ENCODE measurements around the gene COG8.

Gene COG8

GRCh38 chr16:69344171-69344570 lies 4.8 kb upstream of the COG8 start:
- no peak for DNase-seq

DNA sequence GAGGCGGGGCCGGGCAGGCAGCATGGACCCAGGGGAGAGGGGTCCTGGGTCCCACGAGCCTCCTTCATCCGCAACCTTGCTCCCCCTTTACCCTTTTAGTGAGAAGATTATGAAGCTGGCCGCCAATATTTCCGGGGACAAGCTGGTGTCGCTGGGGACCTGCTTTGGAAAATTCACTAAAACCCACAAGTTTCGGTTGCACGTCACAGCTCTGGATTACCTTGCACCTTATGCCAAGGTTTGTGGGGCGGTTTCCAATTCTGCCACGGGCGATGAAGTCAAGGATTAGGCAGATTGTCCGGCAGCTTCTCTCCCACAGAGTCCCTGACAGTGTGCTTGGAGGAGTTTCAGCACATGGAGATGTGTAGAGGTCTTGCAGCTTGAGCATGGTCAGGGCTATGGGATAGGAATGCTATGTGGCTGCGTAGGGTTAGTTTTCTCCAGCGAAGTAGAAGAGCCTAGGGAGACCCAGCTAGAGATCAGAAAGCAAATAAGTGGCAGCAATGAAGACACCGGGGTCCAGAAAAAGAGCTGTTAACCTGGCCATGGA lies 806 bp upstream of the COG8 start:
- DNase-seq = no peak

DNA sequence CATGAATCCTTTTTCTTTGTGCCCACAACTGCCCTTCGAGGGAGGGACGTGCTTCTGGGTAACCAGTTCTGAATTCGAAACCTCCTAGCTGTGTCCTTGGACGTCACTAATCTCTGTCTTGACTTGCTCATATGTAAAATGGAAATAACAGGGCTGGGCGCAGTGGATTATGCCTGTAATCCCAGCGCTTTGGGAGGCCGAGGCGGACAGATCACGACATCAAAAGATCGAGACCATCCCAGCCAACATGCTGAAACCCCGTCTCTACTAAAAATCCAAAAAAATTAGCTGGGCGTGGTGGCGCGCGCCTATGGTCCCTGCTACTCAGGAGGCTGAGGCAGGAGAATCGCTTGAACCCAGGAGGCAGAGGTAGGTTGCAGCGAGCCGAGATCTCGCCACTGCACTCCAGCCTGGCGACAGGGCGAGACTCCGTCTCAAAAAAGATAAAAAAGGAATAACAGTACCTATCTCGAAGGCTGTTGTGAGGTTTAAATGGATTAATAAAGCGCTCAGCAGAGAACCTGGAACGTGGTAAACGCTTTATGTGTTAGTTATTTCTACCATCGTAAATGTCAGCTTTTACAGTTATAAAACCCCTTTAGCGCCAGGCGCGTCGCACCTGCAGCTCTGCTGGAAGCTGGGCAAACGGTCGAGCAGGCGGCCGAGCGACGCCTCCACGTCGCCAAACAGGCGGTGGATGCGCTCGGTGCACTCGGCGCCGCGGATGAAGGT lies 641 bp downstream of the COG8 start:
- DNase-seq = no peak

- DNase-seq = no peak
These were observed 4.7 kb downstream of the COG8 start for GRCh38 chr16:69334696-69335095.

DNA sequence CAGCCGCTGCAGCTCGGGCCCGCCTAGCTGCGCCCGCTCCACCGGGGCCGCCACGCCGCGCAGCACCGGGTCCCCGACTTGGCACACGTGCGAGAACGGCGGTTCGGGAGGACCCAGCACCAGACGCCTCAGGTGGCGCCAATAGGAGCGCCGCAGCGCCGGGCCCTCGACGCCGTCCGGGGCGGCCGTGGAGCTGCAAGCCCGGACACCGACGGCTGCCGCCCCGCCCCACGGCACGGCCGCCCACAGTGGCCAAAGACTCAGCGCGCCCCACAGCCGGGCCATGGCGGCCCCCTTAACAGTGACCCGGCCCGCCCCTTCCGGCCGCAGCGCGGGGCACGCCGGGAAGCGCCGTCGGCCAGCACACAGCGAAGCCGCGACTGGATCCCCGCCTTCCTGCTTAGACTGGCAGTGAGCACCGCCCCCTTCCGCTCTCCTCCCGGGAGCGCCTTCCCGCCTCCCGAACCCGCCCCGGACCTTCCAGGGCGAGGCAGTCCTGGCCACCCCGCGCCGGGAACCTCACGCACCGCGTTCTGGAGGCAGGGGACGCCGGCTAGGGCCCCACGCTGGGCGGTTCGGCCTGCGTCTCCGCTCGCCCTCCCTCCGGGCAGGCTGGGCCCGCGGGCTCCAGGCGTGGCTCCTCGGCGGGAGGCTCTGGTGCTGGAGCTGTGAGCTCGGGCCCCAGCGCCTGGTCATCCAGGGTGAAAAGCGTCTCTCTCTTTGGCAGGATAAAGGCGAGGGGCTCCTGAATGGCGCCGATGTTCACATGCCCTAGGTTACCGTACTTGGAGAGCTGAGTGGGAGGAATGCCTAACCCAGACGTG lies 8.9 kb downstream of the COG8 start, which contains the start of gene PDF:
PDF (minus strand) TSS at position 303 of the 824 bp plus-strand sequence; CDS start at position 285, 18 bp downstream.
- peak; percentile 76 for DNase-seq

DNA sequence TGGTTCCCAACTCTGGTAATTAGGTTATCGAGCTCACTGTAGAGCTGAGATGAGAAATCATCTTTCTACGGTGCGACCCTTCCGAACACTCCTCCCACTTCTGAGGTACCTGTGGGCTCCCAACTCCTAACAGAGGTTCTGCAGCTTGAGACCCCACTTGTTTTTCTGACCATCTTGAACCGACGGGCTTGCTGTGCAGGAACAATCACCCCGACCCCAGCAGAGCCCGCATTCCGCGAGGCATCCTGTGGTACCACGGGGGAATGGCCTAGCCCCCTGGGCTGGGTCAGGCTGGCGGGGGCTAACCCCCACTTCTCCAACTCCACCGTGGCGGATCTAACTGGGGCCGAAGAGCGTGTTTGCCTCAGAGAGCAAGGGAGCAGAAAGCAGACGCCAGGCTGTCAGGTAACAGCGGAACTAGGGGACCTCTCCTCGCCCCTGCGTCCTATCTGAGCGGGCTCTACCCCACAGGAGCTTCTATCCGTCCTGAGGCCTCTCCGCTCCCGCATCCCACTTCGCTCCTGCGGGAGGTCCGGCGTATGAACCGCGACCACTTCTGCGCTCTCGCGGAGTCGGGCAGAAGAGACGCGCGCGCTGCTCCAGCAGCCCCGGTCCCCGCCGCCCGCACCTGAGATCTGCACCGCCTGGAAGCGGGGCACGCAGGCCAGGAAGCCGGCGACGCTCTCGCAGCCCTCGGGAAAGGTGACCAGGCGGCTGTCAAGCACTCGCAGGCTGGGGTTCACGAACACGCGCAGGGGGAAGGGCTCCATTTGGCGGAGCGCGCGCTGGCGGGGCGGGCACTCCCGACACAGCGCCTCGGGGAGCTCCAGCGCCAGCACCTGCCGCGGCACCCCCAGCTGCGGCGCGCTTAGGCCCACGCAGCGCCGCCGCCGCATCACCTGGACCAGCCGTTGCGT lies 9.7 kb downstream of the COG8 start:
- no peak for DNase-seq

GRCh38 chr16:69328854-69329316 lies 10.5 kb downstream of the COG8 start:
- DNase-seq = no peak

DNA sequence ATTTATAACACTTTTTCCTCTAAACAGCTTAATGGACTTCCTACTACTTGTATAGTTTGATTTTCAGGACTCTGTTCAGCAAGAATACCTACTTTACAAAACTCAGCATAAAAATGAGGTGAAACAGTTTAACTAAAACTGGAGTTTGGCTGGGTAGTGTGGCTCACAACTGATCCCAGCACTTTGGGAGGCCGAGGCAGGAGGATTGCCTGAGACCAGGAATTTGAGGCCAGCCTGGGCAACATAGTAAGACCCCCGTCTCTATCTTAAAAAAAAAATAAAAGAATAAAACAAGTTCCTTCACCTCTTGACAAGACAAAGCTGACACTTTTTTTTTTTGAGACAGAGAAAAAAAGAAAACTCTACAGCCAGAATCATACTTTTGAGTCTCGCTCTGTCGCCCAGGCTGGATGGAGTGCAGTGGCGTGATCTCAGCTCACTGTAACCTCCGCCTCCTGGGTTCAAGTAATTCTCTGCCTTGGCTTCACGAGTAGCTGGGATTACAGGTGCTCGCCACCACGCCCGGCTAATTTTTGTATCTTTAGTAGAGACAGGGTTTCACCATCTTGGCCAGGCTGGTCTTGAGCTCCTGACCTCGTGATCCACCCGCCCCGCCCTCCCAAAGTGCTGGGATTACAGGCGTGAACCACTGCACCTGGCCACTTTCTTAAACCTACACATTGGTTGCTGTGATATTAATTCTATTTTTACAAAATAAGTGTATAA lies 11.6 kb downstream of the COG8 start:
- no peak for DNase-seq

GRCh38 chr16:69326172-69326873 lies 13.0 kb downstream of the COG8 start:
- DNase-seq = no peak

DNA sequence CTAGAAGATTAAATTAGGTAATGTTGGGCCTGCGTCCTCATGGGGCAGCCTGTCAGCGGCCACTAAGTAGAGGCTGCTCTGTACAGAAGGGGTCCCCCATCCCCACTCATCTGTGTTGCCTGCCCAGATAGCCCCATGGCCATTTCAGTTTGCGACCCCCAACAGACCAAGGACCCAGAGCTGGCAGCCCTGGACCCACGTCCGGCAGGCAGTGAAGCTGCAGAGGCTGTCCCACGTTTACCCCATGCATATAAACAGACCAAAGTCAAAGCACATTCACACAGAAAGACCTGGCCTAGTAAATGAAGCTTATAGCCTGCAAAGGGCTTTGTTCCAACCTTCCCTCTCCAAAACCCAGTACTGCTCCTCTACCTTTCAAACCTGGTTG lies 13.6 kb downstream of the COG8 start:
- DNase-seq = no peak

DNA sequence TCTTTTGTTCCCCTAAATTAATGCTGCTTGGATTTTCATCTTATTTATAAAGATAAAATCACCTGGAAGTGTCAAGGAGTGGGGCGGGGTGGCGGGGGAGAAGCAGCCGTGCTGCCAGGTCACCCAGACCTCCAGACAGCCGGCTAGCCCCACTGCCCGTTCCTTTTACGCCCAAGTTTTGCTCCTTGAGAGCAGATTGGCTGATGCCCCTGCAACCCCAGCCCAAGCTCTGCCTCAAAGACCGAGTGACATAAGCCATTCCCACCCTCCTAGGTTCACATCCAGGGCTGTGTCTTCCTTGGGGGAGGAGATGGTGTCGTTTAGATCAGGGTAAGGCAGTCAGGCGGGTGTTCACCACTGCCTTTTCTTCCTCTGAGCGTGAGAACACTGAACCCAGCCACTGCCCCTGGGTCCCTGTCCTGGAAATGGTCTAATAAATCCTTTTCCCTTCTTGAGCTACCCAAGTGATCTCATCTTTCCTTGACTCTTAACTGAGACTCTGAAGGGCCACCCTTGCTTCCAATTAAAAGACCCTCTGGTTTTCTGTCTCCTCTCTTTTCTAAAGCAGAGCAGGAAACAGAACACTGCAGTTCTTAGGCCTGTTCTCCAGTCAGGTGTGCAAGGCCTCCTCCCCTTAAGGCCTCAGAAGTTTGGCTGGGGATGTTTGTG lies 14.6 kb downstream of the COG8 start:
- DNase-seq = no peak

- no peak for DNase-seq
These were observed 15.3 kb downstream of the COG8 start for GRCh38 chr16:69324013-69324531.

DNA sequence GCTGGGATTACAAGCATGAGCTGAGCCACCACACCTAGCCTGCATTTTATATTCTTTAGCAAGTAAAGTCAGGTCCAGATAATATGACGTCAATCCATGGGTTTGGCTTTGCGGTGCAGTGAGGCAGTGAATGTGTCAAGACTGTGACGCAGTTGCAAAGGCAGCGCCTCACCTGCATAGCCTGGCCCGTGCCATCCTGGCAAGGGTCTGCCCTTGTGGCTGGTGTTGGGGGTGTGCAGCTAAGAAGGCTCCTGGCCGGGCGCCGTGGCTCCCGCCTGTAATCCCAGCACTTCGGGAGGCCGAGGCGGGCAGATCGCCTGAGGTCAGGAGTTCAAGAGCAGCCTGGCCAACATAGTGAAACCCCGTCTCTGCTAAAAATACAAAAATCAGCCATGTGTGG lies 15.9 kb downstream of the COG8 start:
- DNase-seq = no peak

GRCh38 chr16:69322343-69322742 lies 17.0 kb downstream of the COG8 start:
- no peak for DNase-seq

DNA sequence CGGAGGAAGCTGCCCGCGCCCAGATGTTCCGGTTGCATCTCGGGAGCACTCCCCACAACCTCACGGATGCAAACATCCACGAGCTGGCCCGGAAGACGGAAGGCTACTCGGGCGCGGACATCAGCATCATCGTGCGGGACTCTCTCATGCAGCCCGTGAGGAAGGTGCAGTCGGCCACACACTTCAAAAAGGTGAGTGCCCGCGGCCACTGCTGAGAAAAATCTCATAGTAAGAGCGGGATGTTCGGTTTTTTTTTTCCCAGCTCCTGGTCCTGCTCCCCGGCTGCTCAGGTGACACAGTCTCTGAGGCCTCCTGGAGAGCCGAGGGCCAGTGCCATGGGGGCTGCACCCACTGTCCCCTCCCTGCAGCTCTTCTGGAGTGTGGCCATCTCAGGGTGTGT lies 18.3 kb downstream of the COG8 start:
- no peak for DNase-seq

DNA sequence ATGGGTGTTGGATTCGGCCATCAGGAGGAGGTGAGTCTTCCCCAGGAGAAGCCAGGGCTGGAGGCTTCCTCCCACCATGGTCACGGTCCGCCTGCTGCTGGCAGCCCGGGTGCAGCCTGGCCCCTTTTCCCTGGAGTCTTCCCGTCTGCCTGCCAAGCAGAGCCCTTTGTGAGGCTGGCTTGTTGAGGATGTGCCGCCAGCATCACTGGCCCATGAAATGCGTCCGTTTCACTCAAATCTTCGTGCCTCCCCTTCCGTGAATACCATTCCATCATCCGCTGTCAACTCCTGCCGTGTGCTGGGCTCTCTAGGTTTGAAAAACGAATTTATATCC lies 18.7 kb downstream of the COG8 start:
- DNase-seq = no peak

DNA sequence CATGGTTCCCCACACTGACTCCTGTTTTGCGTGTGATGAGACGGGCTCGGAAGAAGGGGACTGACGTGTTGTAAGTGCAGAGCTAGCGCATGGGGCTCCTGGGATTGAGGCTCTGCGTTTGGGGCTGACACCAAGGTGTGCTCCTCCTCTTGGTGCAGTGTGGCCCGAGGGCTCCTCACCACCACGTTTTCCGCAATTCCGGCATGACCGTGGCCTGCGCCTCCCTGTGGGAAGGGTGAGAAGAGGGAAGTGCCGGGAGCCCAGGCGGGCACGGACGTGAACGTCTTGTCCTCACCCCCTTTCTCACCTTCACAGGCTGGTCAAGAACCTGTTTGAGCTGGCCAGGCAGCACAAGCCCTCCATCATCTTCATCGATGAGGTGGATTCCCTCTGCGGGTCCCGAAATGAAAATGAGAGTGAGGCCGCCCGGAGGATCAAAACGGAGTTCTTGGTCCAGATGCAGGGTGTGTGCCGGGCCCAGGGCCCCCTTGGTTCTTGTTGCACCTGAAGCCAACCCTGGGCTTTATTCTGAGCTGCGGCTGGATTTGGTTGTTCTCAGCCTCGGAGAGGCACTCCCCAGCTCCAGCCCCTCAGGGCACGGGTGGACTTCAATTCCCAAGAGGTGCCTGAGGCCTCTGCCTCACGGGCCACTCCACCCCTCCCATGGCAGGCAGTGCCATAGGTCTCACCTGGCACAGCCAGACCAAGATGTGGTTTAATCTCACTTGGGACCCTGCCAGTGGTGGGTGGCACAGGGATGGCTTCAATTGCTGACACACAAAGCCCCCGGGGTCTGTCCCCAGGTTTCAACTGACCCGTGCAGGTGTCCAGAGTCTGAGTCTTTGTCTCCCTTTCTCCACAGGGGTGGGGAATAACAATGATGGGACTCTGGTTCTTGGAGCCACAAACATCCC lies 19.3 kb downstream of the COG8 start:
- DNase-seq = no peak

- no peak for DNase-seq
These were observed 20.0 kb downstream of the COG8 start for GRCh38 chr16:69319381-69319780.

- no peak for DNase-seq
These were observed 20.5 kb downstream of the COG8 start for GRCh38 chr16:69318911-69319289.
